AG04450 (cell line): ENCODE results near the gene PYGB. TPM values are rescaled to one million over a fixed set of nuclear protein-coding genes. Genes with fewer than 3 reads are reported as not detected.

Experiments
- CTCF ChIA-PET: fragments of 300-600, 350-600 bp; formaldehyde crosslinking; extraction: SDS; loops from one replicate; lab custom pipeline; 2022; ENCODE audit warnings: antibody characterized with exemption, inconsistent platforms; lab: Charles Lee
- POLR2A ChIA-PET: fragments of 350-600 bp; formaldehyde crosslinking; extraction: SDS; loops from one replicate; lab custom pipeline; 2021; ENCODE audit warnings: antibody characterized with exemption, inconsistent platforms; lab: Yijun Ruan, JAX
- DNase-seq: peaks from one replicate; pipeline ENCODE4 v3.0.0-alpha.2; 2011; ENCODE audit warnings: low read depth, low spot score
- H3K27ac ChIP-seq: one replicate; pipeline ENCODE4 v1.5.1; 2012; ENCODE audit warnings: low read depth, low read length, control low read depth
- H3K27me3 ChIP-seq: one replicate; pipeline ENCODE4 v1.6.0; 2012; ENCODE audit warnings: low read length; ENCODE audit not compliant: control insufficient read depth, insufficient read depth
- H3K4me3 ChIP-seq: 2 replicates; pipeline ENCODE4 v1.5.1; 2011; ENCODE audit warnings: mild to moderate bottlenecking, low read depth, low read length, control low read depth
- H3K9me3 ChIP-seq: 2 replicates; pipeline ENCODE4 v1.5.1; 2012; ENCODE audit warnings: low read length; ENCODE audit not compliant: control insufficient read depth, insufficient read depth
- polyA plus RNA-seq: library from polyadenylated mRNA; depleted of rRNA; stranded (reverse); fragments of >200 nt; gene quantifications from 2 replicates; pipeline ENCODE4 v1.2.3, GENCODE V29; 2011
- TF ChIP-seq, protein P1 (sequence below): IDR thresholded peaks from 2 replicates; pipeline ENCODE4 v1.5.1; 2011; ENCODE audit warnings: low read depth, low read length, control low read depth, inconsistent platforms

The PYGB gene
- polyA plus RNA-seq, 1 experiment: 43.2 TPM

DNA sequence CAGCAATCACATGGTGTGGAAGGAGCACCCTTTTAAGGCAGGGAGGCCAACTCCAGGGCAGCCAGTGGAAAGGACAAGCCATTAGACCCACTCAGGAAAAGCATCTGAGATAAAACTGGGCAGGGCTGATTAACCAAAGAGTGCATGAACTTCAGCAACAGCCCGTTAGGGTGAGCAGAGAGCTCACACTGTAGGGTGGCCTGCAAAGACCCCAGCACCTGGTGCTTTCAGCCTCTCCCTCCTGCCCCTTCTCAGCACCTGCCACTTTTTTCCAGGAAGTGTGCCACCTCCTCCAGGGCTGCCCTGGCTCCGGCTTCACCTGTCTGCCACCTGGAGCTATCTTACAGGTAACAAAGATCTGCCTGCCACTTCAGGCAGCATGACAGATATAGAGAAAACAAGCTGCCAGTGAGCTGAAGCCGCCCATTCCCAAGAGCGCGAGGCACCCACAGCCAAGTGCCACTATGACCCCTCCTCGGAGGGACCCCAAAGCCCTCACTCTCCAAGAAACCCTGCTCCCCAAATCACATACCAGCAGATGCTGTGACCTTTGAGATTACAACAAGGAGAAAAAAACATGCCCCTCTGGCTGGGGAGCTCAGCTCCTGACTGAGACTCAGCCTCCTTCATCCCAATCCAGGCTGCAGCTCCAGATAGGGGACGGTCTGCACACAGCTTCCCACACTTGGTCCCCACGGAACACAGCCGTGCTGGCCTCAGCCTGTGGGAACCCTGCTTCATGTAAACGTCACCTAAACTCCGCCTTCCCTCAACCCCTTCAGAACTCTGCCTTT, 71.6 kb downstream of the PYGB start:
- ChIA-PET CTCF (interaction anchor here (0.8 kb wide), 1 partner anchor 36 kb away, joined by 3 read pairs; no protein-coding TSS in a partner anchor), POLR2A (no interaction called here)
- no peak overlapping the region for H3K27ac ChIP-seq
- H3K27me3 ChIP-seq: no peaks in the 10 kb centered on the region
- no peak for DNase-seq
- H3K4me3 ChIP-seq: no peak overlapping the region
- no peaks in the 10 kb centered on the region for H3K9me3 ChIP-seq
- TF ChIP-seq, protein P1, sequence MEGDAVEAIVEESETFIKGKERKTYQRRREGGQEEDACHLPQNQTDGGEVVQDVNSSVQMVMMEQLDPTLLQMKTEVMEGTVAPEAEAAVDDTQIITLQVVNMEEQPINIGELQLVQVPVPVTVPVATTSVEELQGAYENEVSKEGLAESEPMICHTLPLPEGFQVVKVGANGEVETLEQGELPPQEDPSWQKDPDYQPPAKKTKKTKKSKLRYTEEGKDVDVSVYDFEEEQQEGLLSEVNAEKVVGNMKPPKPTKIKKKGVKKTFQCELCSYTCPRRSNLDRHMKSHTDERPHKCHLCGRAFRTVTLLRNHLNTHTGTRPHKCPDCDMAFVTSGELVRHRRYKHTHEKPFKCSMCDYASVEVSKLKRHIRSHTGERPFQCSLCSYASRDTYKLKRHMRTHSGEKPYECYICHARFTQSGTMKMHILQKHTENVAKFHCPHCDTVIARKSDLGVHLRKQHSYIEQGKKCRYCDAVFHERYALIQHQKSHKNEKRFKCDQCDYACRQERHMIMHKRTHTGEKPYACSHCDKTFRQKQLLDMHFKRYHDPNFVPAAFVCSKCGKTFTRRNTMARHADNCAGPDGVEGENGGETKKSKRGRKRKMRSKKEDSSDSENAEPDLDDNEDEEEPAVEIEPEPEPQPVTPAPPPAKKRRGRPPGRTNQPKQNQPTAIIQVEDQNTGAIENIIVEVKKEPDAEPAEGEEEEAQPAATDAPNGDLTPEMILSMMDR: no peak

DNA sequence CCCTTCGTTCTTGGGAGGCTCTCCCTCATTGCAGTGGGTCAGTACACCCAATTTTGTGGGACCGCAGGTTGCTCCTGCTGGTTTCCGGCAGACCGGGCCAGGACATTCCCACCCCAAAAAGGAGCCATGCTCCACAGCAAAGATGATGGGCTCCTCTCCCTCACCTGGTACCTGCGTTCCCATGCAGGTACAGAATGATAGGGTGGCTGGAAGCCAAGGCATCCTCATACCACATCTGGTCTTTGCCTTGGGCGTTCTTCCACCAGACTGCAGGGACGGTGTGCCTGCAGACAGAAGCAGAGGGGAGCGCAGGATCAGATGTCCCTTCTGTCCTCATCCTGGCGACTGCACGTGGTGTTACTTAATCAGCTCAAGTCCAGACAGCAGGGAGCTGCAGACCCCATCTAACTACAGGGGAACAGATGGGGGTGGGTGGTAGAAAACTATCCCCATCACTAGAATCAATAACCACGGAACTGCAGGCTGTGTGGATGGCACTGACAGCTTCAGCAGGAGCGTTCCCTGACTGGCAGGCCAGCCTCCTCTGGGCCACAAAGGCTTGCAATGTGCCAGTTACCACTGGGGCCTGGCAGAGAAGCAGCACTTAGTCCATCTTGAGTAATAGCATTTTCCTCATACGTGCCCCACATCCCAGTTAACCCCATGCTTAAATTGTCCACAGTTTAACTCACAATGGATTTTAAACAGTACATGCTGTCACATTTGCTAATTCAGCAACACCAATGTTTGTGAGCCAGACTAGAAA, 72.3 kb downstream of the PYGB start:
- ChIA-PET POLR2A (no interaction called here), CTCF (no interaction called here)
- TF ChIP-seq, protein P1: no peak
- H3K4me3 ChIP-seq: no peak overlapping the region
- no peak overlapping the region for H3K27ac ChIP-seq
- DNase-seq: no peak
- no peaks in the 10 kb centered on the region for H3K27me3 ChIP-seq
- H3K9me3 ChIP-seq: no peaks in the 10 kb centered on the region

DNA sequence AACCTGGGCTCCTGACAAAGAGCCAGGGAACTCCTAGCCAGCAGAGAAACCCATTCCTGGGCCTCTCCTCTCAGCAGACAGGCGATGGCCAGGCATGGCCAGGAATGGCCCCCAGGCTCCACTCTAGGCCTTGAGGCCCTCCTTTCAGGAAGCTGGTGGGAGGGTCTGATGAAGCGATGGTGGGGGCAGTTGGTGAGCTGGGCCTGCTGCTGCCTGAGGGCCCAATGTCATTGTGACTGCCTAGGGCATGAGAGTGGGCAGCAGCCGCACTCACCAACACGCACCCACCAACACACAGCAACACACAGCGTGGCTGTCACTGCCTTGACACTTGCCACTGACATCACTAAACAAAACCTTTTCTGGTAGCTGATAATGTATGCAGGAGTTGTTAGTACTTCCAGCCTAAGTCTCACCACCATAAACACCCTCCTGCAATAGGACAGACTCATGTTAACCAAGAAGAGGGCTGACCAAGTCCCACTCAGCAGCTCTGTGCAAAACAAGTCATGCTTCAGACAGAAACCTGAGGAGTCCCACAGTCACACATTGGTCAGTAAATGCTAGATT, 73.5 kb downstream of the PYGB start:
- no peak for DNase-seq
- CTCF ChIA-PET: no interaction called here
- H3K4me3 ChIP-seq: no peak overlapping the region
- peak overlapping the region; percentile 21 for H3K27ac ChIP-seq
- POLR2A ChIA-PET: interaction anchor here (1.2 to 1.3 kb wide), 2 partner anchors 12 to 70 kb away, joined by 5 read pairs; partner anchors contain the start of gene ABHD12
- TF ChIP-seq, protein P1: no peak
- no peaks in the 10 kb centered on the region for H3K27me3 ChIP-seq
- no peaks in the 10 kb centered on the region for H3K9me3 ChIP-seq

DNA sequence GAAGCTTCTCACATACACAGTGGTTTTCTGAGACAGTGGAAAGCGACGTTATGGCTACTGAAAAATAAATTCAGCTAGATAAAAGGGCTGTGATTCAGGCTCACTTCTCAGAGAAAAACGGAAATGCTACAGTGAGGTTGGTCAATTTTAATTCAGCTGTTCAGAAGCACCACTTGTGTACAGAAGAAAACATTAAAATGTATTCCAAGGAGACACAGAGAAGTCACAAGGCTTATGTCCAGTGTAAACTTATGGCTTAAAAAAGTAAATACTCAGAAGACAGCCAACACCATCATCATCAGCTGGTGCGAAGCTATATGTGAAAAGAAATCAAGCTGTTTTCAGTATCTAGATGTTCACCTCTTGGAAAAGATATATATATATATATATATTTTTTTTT, 74.1 kb downstream of the PYGB start:
- POLR2A ChIA-PET: interaction anchor here (1.2 to 1.3 kb wide), 2 partner anchors 12 to 69 kb away, joined by 5 read pairs; partner anchors contain the start of gene ABHD12

More for the DNA sequence above, 74.1 kb downstream of the PYGB start:
- TF ChIP-seq, protein P1: no peak
- no peaks in the 10 kb centered on the region for H3K27me3 ChIP-seq
- no peak for DNase-seq
- CTCF ChIA-PET: no interaction called here
- no peak overlapping the region for H3K4me3 ChIP-seq
- H3K27ac ChIP-seq: no peak overlapping the region
- no peaks in the 10 kb centered on the region for H3K9me3 ChIP-seq
